Measurements from ENCODE around the gene ETFDH.
"Not testable (repeated sequence)": the region's sequence is repeated elsewhere in the genome, so short reads cannot be mapped to it uniquely, and the experiment has no call there.

Gene ETFDH

GRCh38 chr4:158671915-158672806, at the start of gene ETFDH:
Gene ETFDH (plus strand): TSS chr4:158672296. CDS start chr4:158672457, 161 bp downstream.
- Mint-ChIP-seq H3K27me3 (no peaks in the 10 kb centered on the region), H3K4me3 (peak within 1 kb of the TSS; percentile 94), H3K4me1 (ENCODE audit: low read depth) (peaks cover 18% of the 10 kb centered on the region), H3K36me3 (ENCODE audit: low read depth) (peaks cover 19% of the 10 kb centered on the region), H3K27ac (peak within 1 kb of the TSS; percentile 96), H3K9me3 (no peaks in the 10 kb centered on the region)
- intact Hi-C loops (cut with micrococcal nuclease): loop anchor here (1.0 kb wide), 1 partner anchor 51 kb away; the partner anchor contains the start of gene PPID

GRCh38 chr4:158624889-158625478, 47.1 kb upstream of the ETFDH start:
- intact Hi-C loops (cut with micrococcal nuclease): loop anchor here (1.0 to 10.0 kb wide), 5 partner anchors 129 to 633 kb away; no protein-coding TSS in a partner anchor
- Mint-ChIP-seq H3K4me3 (no peak overlapping the region), H3K27ac (no peak overlapping the region), H3K4me1 (ENCODE audit: low read depth) (no peaks in the 10 kb centered on the region), H3K27me3 (no peaks in the 10 kb centered on the region), H3K9me3 (no peaks in the 10 kb centered on the region), H3K36me3 (ENCODE audit: low read depth) (no peaks in the 10 kb centered on the region)

- no peak overlapping the region for H3K27ac Mint-ChIP-seq
- H3K27me3 Mint-ChIP-seq: no peaks in the 10 kb centered on the region
- no peaks in the 10 kb centered on the region for H3K36me3 Mint-ChIP-seq (ENCODE audit: low read depth)
- no peaks in the 10 kb centered on the region for H3K9me3 Mint-ChIP-seq
- no peak overlapping the region for H3K4me3 Mint-ChIP-seq
- intact Hi-C loops (cut with micrococcal nuclease): loop anchor here (1.0 to 10.0 kb wide), 5 partner anchors 129 to 633 kb away; no protein-coding TSS in a partner anchor
- no peaks in the 10 kb centered on the region for H3K4me1 Mint-ChIP-seq (ENCODE audit: low read depth)
Observed at GRCh38 chr4:158625544-158625943, 46.6 kb upstream of the ETFDH start.

GRCh38 chr4:158630893-158631292, 41.2 kb upstream of the ETFDH start:
- Mint-ChIP-seq H3K9me3 (no peaks in the 10 kb centered on the region), H3K27ac (no peak overlapping the region)
- intact Hi-C loops (cut with micrococcal nuclease): no loop called here

GRCh38 chr4:158636619-158637018, 35.5 kb upstream of the ETFDH start:
- no peak overlapping the region for H3K4me3 Mint-ChIP-seq
- H3K27me3 Mint-ChIP-seq: no peaks in the 10 kb centered on the region
- intact Hi-C loops (cut with micrococcal nuclease): no loop called here
- no peaks in the 10 kb centered on the region for H3K9me3 Mint-ChIP-seq
- no peaks in the 10 kb centered on the region for H3K36me3 Mint-ChIP-seq (ENCODE audit: low read depth)
- no peak overlapping the region for H3K27ac Mint-ChIP-seq
- H3K4me1 Mint-ChIP-seq (ENCODE audit: low read depth): peaks cover 5% of the 10 kb centered on the region

More at GRCh38 chr4:158630893-158631292, 41.2 kb upstream of the ETFDH start:
- no peaks in the 10 kb centered on the region for H3K36me3 Mint-ChIP-seq (ENCODE audit: low read depth)
- H3K4me1 Mint-ChIP-seq (ENCODE audit: low read depth): peaks cover 5% of the 10 kb centered on the region
- H3K27me3 Mint-ChIP-seq: no peaks in the 10 kb centered on the region
- H3K4me3 Mint-ChIP-seq: no peak overlapping the region

GRCh38 chr4:158644356-158644755, 27.7 kb upstream of the ETFDH start:
- no peak overlapping the region for H3K4me3 Mint-ChIP-seq
- H3K27ac Mint-ChIP-seq: no peak overlapping the region
- H3K9me3 Mint-ChIP-seq: peaks cover 8% of the 10 kb centered on the region
- no peaks in the 10 kb centered on the region for H3K27me3 Mint-ChIP-seq
- H3K36me3 Mint-ChIP-seq (ENCODE audit: low read depth): no peaks in the 10 kb centered on the region
- intact Hi-C loops (cut with micrococcal nuclease): no loop called here
- H3K4me1 Mint-ChIP-seq (ENCODE audit: low read depth): no peaks in the 10 kb centered on the region

GRCh38 chr4:158644760-158645159, 27.3 kb upstream of the ETFDH start:
- intact Hi-C loops (cut with micrococcal nuclease): no loop called here
- Mint-ChIP-seq H3K36me3 (ENCODE audit: low read depth) (no peaks in the 10 kb centered on the region), H3K9me3 (peaks cover 8% of the 10 kb centered on the region), H3K27ac (no peak overlapping the region), H3K4me1 (ENCODE audit: low read depth) (no peaks in the 10 kb centered on the region), H3K27me3 (no peaks in the 10 kb centered on the region), H3K4me3 (no peak overlapping the region)

- Mint-ChIP-seq H3K27ac (no peak overlapping the region), H3K36me3 (ENCODE audit: low read depth) (no peaks in the 10 kb centered on the region), H3K4me3 (no peak overlapping the region), H3K9me3 (no peaks in the 10 kb centered on the region), H3K27me3 (no peaks in the 10 kb centered on the region), H3K4me1 (ENCODE audit: low read depth) (peaks cover 5% of the 10 kb centered on the region)
- intact Hi-C loops (cut with micrococcal nuclease): no loop called here
Observed at GRCh38 chr4:158649111-158649680, 22.9 kb upstream of the ETFDH start.

- Mint-ChIP-seq H3K27me3 (no peaks in the 10 kb centered on the region), H3K9me3 (no peaks in the 10 kb centered on the region), H3K36me3 (ENCODE audit: low read depth) (no peaks in the 10 kb centered on the region), H3K4me3 (peak overlapping the region; percentile 17), H3K4me1 (ENCODE audit: low read depth) (peaks cover 5% of the 10 kb centered on the region), H3K27ac (peak overlapping the region; percentile 30)
- intact Hi-C loops (cut with micrococcal nuclease): no loop called here
Observed at GRCh38 chr4:158652920-158653319, 19.2 kb upstream of the ETFDH start.

GRCh38 chr4:158656439-158656838, 15.7 kb upstream of the ETFDH start:
- intact Hi-C loops (cut with micrococcal nuclease): no loop called here

GRCh38 chr4:158657291-158657690, 14.8 kb upstream of the ETFDH start:
- Mint-ChIP-seq H3K27me3 (no peaks in the 10 kb centered on the region), H3K4me1 (ENCODE audit: low read depth) (peaks cover 5% of the 10 kb centered on the region), H3K27ac (no peak overlapping the region), H3K36me3 (ENCODE audit: low read depth) (no peaks in the 10 kb centered on the region), H3K4me3 (no peak overlapping the region), H3K9me3 (no peaks in the 10 kb centered on the region)
- intact Hi-C loops (cut with micrococcal nuclease): no loop called here

More at GRCh38 chr4:158656439-158656838, 15.7 kb upstream of the ETFDH start:
- Mint-ChIP-seq H3K4me3 (no peak overlapping the region), H3K4me1 (ENCODE audit: low read depth) (peaks cover 5% of the 10 kb centered on the region), H3K27me3 (no peaks in the 10 kb centered on the region), H3K9me3 (no peaks in the 10 kb centered on the region), H3K27ac (no peak overlapping the region), H3K36me3 (ENCODE audit: low read depth) (no peaks in the 10 kb centered on the region)

- H3K4me3 Mint-ChIP-seq: peak overlapping the region; percentile 4
- H3K36me3 Mint-ChIP-seq (ENCODE audit: low read depth); intact Hi-C loops (cut with micrococcal nuclease): not testable (repeated sequence)
Observed at GRCh38 chr4:158663255-158663654, 8.8 kb upstream of the ETFDH start.

GRCh38 chr4:158663707-158664625, 8.1 kb upstream of the ETFDH start:
- H3K27ac Mint-ChIP-seq: peak overlapping the region; percentile 34

More at GRCh38 chr4:158663255-158663654, 8.8 kb upstream of the ETFDH start:
- not testable (repeated sequence) for H3K4me1 Mint-ChIP-seq (ENCODE audit: low read depth); H3K9me3 Mint-ChIP-seq; H3K27me3 Mint-ChIP-seq
- peak overlapping the region; percentile 28 for H3K27ac Mint-ChIP-seq

More at GRCh38 chr4:158663707-158664625, 8.1 kb upstream of the ETFDH start:
- H3K27me3 Mint-ChIP-seq; H3K9me3 Mint-ChIP-seq; H3K36me3 Mint-ChIP-seq (ENCODE audit: low read depth); H3K4me3 Mint-ChIP-seq; intact Hi-C loops (cut with micrococcal nuclease); H3K4me1 Mint-ChIP-seq (ENCODE audit: low read depth): not testable (repeated sequence)
